ENCODE data around the gene LINGO3. TPM values are rescaled to one million over a fixed set of nuclear protein-coding genes. Genes with fewer than 3 reads are reported as not detected.
A peak's percentile ranks its signal among the peaks of the same experiment; 100 is the strongest.

The LINGO3 gene
- total and polyA plus RNA-seq, 2 of the 4 experiments (the other 2 are of a cell fraction): not detected

DNA sequence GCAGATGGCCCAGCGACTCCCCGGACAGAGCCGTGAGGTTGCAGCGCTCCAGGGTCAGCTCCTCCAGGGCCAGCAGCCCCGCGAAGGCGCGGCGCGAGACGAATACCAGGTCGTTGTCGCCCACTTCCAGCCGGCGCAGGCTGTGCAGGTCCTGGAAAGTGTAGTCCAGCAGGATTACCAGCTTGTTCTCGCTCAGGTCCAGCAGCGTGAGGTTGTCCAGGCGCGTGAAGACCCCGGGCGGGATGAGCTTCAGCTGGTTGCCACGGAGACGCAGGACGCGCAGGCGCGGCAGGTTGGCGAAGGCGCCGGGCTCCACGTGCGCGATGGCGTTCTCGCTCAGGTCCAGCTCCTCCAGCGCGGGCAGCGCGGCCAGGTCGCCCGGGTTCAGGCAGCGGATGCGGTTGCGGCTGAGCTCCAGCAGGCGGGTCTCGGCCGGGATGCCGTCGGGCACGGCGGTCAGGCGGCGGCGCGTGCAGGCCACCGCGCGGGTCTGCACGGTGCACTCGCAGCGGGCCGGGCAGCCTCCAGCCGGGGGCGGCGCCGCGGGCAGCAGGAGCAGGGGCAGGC, 16.7 kb downstream of the LINGO3 start:
- DNase-seq: no peak
- intact Hi-C loops (cut with micrococcal nuclease) (no loop called here), in situ Hi-C loops (cut with MboI; ENCODE audit: low sequenced_read_pairs) (no loop called here), dilution Hi-C loops (cut with HindIII; ENCODE audit: low sequenced_read_pairs, unreplicated experiment) (no loop called here)
- Histone ChIP-seq H2AFZ (replicated peaks; ENCODE audit: low read length, poor library complexity) (peak overlapping the region; percentile 75), H2BK20ac (ENCODE audit: low read depth, low read length) (no peak overlapping the region), H3K9ac (ENCODE audit: low read depth, low read length) (no peak overlapping the region), H3K4me2 (ENCODE audit: low read depth, low read length) (peak overlapping the region; percentile 49; the same call in 1 of the 2 replicates), H3K18ac (ENCODE audit: low read depth, low read length) (no peak overlapping the region), H3K9me1 (ENCODE audit: insufficient read depth, low read length) (no peaks in the 10 kb centered on the region), H3K27ac (ENCODE audit: insufficient read depth, low read length) (no peak overlapping the region), H3K4me1 (ENCODE audit: control insufficient read depth, insufficient read depth, low read length) (peaks cover 5% of the 10 kb centered on the region), H3K14ac (replicated peaks; ENCODE audit: low read depth, low read length) (no peak overlapping the region), H3K9me3 (ENCODE audit: control insufficient read depth, insufficient read depth, low read length) (no peaks in the 10 kb centered on the region), H2BK5ac (ENCODE audit: low read depth, low read length, poor library complexity, severe bottlenecking) (no peak overlapping the region), H4K20me1 (ENCODE audit: insufficient read depth, low read length) (peaks cover 26% of the 10 kb centered on the region; the same call in 1 of the 2 replicates), H2BK15ac (ENCODE audit: low read depth, low read length) (no peak overlapping the region), H3K36me3 (ENCODE audit: control insufficient read depth, insufficient read depth, low read length) (no peaks in the 10 kb centered on the region), H2AK9ac (replicated peaks; ENCODE audit: low read depth, low read length, poor library complexity) (peak overlapping the region; percentile 72), H3K27me3 (ENCODE audit: control insufficient read depth, insufficient read depth, low read length) (peaks cover 64% of the 10 kb centered on the region), H3K79me1 (ENCODE audit: low read depth in 1 of 2, low read length in 2 of 2) (no peaks in the 10 kb centered on the region), H4K5ac (ENCODE audit: low read depth, low read length) (no peak overlapping the region), H3K4me3 (ENCODE audit: insufficient read depth, low read depth, low read length) (no peak overlapping the region), H2AK5ac (ENCODE audit: low read depth, low read length) (no peak overlapping the region), H3K4ac (ENCODE audit: low read depth, low read length) (no peak overlapping the region), H3K23ac (ENCODE audit: low read depth, low read length) (no peak overlapping the region), H3K56ac (ENCODE audit: extremely low read depth, insufficient read depth, low read length) (no peak overlapping the region), H2BK120ac (ENCODE audit: low read depth, low read length) (no peak overlapping the region), H4K8ac (ENCODE audit: low read depth in 2 of 2, low read length in 2 of 2) (no peak overlapping the region), H4K91ac (ENCODE audit: insufficient read depth, low read depth, low read length) (no peak overlapping the region)
- ChIA-PET POLR2A (ENCODE audit: unreplicated experiment) (no interaction called here), CTCF (interaction anchor here (1.1 to 1.6 kb wide), 2 partner anchors 25 to 55 kb away, joined by 4 read pairs; partner anchors contain the start of gene PLEKHJ1)
- 0 out of 2 replicates have a peak, but pooled peaks have one; percentile 6 for ATAC-seq (ENCODE audit: low read depth)
- no TSS peak for BruUV-seq (replicated peaks)
- TF ChIP-seq SMC3 (IDR thresholded peaks at IDR 0.05; ENCODE audit: low read depth, low read length) (no peak), MXI1 (IDR thresholded peaks at IDR 0.05; ENCODE audit: borderline replicate concordance, low read depth, low read length) (peak; percentile 65; the same call in 1 of the 2 replicates)
- WGBS, 2 experiments (ENCODE audit: extremely low coverage in 2 of 2, insufficient read length in 1 of 2): 2% methylated on average over 41 of the region's 67 CpGs; no CpG with 5 or more reads in 1 of the 2 experiments
